GM19351 (cell line): ENCODE measurements around the gene TENM3.

Experiments used
- ATAC-seq: cut with Tn5 transposase; IDR thresholded peaks from one replicate; pipeline ENCODE4 v1.9.1; 2021; ENCODE audit warnings: mild to moderate bottlenecking, moderate library complexity; ENCODE audit not compliant: unreplicated experiment

The TENM3 gene

DNA sequence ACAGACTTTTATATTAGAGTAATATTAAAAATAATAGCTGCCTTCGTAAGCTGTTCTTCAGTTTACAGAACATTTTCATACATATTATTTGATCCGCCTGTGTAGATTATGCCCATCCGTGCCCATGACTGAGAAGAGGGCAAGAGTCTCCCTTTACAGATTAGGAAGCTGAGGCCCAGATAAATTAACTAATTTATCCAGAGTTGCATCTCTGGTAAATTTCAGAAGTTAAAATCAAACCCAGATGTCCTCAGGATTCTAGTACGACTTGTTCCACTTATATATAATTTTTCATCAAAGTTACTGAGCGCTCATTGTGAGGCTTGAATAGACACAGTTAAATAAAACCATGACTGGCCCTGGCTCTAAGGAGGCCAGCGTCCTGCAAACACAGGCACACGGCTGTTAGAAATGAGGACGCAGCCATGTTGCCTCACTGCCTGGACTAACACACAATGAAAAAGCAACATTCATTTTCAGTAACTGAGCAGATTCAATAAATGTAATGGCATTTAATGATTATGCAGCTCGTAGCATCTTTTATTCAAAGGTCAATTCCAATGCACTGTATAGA, 148.0 kb downstream of the TENM3 start:
- ATAC-seq = no peak

DNA sequence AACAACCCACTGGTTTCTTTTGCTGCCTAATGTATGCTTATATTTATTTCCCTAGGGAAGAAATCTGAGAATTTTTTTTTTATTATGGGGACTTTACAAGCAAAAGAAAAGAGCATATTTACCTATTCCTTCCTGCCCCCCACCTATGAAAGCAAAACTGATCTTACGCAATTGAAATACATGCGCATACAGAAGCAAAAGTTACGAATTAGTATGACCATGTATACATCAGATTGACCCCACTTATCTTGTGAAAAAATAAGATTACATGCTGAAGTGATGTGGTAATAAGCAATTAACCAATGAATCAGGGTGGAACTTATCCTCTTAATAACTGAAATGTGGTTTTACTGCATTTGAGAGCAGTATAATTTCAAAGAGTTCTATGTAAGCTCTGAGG, 151.0 kb downstream of the TENM3 start:
- no peak for ATAC-seq

DNA sequence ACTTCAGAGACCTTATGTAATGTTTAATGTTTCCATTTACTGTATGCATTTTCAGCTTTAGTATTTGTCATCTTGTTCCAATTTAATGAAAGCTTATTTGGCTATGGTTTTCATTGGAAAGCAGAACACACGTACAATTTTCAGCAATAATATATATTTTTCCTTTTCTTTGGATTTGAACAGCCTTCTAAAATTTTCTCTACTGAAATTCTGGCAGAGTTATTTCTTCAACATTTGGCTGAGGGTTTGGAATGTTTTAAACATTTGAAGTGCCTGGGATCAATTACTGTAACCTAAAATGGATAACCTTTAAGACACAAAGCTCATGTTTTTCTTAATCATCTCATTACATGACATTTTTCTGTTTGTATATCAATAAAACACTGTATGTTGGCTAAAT, 156.9 kb downstream of the TENM3 start:
- ATAC-seq = no peak

DNA sequence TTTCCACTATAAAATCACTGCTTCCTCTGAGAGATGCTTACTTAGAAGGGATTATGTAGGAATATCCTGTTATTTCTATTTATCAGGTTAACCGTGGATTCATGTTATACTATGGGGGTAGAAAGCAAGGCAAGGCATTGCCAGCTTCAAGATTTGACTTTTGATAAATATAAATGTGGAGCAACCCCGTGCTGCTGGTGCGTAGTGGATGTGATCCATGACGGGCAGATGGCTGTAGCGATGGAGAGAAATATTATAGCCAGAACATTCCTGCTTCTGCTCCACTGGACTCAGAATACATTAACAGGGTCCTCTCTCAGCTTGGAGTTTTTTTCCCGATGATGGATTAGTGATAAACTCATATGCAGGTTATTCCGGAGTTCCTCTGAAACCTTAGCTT, 157.6 kb downstream of the TENM3 start:
- ATAC-seq = no peak

DNA sequence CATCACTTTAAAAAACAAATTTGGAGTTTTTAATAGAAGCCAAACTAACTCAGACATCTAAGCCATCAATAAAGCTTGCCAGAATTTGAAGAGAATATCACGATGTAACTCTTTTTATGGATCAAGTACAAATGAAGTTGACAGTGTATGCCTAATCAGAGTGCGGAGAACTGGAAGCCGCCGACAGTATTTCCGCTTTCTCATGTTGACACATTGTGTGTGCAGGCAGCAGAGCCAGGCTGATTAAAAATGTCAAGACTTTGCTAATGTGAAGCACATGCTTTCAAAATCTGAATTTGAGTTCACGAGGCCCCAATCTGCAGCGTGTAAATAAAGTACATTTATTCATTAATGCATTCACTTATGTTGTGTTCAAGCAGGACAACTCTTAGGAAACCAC, 161.2 kb downstream of the TENM3 start:
- ATAC-seq = no peak

DNA sequence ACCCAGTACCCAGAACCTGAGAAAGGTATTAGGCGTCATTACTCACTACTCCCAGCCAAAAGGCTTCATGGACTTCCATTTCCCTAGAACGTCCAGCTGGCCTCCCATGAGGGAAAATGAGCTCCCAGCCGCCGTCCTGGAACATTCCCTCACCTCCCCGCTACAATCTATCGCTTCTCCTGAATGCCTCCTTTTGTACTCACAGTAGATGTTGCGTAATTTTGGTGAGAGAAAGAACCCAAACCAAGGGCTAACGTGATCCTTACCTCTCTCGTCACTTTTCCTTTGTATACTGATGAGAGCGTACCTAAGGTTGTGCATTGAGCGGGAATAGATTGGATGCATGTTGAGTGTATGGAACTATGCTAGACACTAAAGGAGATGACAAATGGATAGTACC, 161.9 kb downstream of the TENM3 start:
- ATAC-seq = no peak

DNA sequence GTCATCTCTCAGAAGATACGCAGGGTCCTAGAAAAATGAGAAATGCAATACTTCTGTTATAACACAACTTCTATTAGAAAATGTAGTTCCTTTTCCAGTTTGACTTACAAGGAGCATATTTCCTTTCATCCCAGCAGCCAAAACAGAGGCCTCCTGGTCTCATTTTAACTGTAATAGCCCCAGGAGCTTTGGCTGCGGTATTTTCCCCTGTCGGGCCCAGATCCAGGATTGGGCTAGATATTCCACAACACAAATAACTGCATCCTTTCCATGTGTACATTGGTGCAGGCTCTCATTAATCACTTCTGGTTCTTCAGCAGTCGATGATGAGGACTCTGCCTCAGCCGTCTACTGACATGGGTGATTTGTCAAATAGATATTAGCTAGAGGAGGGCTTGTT, 166.1 kb downstream of the TENM3 start:
- ATAC-seq = no peak

DNA sequence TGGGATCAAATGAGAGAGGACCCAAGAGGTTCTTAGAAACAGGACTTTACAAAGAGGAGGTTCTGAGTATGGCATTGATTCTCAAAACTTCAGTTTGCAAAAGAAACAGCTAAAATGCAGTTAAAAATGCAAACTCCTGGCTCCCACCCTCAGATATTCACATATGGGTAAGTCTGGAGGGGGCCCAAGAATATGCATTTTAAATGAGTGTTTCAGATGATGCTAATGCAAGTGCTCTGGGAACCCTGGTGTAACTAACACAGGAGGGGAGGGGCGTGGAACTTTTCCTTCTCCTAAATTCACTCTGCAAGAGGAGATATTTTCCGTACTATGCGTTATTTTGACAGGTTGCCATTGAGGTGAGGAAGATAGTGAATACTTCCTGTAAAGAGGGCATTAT, 168.2 kb downstream of the TENM3 start:
- no peak for ATAC-seq

DNA sequence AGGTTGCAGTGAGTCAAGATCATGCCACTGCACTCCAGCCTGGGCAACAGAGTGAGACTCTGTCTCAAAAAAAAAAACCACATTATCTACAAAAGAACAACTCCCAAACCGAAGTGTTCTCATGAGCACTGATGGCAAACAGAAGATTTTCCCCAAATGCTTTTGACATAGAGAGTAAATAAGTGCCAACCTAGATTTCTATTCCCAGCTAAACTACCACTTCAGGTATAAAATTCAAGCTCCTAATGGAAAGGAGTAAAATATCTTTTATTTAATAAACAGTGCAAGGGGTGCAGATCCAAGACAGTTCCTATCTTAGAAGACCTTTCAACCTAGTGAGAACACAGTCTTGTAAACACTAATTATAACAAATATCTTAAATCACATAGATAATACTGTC, 170.3 kb downstream of the TENM3 start:
- ATAC-seq = no peak

DNA sequence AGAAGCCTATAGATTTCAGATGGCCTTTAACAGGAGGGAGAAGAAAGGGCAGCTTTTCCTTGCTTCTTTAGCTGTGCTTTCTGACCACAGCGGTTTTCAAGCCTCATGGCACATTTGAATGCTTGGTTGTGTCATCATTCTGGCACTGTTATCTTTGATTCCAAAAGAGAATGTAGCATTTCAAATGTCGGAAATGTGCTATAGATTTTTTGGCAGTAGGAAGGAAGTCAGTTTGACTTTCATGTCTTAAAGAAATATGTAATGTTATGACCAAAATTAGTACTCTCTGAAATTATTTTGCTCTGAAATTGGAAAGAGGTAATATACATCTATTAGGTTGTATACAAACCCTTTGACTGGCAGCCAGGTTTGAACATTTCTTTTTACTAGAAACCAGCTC, 171.9 kb downstream of the TENM3 start:
- no peak for ATAC-seq

DNA sequence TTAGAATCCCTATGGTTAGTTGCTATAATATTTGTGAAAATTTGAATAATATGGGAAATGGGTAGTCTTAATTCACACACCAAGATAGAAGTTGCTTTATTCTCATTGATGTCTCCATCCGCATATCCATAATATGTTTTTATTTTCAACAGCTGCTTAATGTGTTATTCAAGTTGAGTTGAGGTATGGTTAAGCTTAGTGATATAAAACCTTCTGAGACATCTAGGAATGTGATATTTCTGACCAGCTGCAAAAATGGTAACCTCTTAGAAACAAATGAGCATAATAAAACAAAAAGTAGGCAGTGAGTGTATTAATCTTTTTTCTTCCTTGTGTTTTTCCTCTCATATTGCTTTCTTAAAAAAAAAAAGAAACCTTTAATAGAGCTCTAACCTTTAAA, 172.9 kb downstream of the TENM3 start:
- no peak for ATAC-seq

DNA sequence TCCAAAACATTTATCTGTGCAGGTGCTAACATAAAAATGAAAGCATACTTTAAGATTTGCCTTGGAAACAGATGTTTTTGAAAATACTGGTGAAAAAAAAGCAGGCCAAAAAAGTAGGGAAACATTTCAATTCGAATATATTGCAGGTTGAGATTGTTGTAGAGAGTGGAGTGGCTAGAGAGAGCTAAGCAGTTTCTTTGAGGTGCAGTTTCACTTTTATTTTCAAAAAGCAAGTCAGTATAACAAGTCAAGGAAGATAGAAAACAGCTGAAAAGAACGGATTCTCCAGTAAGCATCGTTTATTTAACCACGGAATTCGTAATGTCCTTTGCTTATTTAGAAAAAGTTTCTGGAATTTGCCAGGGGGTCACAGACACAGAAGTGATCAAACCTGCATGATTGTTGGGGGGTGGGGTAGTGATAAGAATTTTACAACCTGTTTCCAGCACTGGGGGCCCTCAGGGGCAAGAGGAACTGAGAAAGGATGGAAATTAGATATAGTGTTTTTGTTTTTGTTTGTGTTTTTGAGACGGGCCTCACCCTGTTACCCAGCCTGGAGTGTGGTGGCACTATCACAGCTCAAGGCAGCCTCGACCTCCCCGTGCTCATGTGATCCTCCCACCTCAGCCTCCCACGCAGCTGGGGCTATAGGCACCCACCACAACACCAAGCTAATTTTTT, 175.0 kb downstream of the TENM3 start:
- ATAC-seq = no peak

DNA sequence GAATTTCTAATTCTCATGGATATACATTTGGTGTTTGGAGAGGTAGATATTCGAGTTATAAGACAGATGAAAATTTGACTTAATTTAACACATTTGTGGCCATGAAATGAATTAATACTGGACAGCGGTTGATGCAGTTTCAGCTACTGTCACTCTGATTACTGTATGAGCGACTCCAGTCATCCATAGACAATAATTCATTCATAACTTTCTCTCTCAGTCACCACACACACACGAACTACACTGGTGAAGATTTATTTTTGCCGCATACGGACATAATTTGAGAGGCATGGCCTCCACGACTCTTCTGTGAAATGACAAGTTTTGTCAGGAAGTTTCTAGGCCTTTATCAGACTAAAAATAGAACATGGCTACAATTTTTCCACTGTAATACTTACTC, 177.0 kb downstream of the TENM3 start:
- ATAC-seq = no peak

DNA sequence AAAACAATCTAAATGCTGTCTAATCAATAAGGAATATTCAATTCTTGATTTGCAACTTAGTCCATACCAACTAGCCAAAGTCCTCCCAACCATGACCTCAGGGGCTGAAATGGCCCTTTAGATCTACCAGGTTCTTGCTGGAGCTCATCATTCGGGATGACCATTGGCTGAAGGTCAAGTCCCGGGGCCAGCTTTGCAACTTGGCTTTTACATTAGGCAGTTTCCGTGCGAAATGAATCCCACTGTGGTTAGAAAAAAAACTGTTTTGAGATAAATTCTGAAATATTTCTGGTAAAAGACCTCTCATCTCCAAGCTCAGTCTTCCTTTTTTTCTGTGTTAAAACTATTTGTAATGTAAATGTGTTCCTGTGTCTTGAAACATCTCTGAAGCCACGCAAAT, 178.6 kb downstream of the TENM3 start:
- ATAC-seq = no peak

DNA sequence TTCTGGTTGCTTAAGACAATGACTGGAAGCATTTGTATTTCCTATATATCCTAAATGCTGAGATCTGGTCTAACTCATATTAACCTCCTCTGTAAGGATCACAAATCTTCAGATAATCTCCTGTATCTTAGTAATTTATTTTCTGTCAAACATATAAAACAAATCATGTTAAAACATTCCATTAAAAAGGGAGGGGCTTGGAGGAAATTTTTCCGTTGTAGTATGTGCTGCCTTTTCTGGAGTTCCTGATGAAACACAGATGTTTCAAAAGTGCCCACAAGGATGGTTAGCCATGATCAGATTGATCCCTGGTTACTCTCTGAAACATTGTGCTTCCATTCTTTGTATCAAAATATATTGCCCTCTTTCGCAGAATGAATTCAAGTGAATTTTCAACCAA, 182.1 kb downstream of the TENM3 start:
- ATAC-seq = no peak

DNA sequence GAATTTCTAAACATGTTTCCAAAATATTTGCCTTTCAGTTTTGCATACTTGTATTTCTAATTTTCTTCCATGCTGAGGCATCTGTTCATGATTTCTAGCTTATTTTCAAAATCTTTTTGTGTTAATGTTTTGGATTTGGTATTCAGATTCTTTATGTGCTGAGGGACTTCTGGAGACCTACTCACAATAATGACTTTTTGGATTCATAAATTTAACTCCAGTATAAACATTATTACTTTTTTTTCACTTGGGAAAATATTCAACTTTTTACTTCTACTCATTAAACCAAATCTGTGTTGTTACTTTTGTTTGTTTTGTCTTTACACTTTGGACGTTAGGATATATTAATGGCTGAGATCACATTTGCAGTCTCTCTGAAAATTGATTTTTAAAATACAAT, 183.7 kb downstream of the TENM3 start:
- no peak for ATAC-seq

DNA sequence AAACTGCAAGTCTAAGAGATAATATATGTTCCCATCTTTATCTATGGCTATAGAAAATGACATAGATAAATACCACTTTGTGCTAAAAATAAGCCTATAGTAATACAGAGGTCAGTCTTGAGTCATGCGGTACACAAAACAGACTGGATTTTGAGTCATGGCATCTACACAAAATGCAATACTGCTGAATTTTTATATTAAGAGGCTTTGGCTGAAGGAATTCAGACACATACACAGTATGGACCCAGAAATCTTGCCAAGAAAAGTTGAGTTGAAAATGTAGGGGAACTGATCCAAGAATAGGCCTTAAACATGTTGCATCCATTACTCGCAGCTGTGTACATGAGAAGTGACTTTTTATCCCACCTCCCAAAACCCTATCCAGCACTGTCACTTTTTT, 184.4 kb downstream of the TENM3 start:
- ATAC-seq = no peak

DNA sequence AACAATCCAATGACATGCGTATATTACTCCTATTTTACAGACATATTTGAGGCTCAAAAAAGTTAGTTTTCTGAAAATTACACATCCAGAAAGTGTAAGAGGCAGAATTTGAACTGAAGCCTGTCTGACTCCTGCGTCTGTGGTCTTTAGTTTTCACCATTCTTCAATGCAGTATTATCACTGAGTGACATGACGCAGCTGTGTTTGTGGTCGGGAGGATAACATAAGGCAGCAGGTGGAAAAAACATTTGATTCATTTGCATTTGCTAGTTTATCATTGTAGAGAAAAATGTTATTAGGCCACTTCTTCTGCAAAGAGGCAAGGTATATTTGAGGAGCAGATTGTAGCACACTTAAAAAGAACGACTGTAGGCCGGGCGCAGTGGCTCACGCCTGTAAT, 186.7 kb downstream of the TENM3 start:
- no peak for ATAC-seq

DNA sequence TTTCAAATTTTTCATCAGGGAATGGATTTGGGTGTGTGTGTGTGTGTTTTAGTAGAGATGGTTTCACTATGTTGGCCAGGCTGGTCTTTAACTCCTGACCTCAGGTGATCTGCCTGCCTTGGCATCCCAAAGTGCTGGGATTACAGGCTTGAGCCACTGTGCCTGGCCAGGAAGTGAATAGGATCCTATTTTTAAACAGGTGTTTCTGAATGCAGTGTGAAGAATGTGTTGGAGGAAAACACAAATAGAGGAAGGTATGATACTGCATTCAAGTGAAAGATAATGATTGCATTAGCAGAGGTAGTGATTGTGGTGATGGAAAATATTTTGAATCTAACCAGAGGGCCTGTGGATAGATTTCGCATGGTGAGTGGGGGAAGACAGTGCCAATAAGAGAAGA, 189.6 kb downstream of the TENM3 start:
- no peak for ATAC-seq

DNA sequence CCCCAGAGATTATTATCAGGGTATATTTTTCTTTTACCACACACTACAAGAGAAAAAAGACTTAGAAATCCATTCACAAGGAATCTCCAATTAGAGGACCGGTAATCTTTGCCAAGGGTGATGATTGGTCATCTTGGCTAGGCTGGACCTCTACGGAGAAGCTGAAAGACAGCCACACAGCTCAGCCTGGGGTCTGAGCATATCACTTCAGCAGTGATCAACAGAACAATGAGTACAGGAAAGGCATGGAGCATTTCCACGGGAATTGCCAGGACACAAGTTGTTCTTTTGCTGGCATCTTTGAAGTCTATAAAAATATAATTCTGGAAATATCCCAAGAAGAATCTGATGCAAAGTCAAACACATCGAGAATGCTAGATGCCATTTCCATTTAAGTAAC, 191.5 kb downstream of the TENM3 start:
- ATAC-seq = no peak

DNA sequence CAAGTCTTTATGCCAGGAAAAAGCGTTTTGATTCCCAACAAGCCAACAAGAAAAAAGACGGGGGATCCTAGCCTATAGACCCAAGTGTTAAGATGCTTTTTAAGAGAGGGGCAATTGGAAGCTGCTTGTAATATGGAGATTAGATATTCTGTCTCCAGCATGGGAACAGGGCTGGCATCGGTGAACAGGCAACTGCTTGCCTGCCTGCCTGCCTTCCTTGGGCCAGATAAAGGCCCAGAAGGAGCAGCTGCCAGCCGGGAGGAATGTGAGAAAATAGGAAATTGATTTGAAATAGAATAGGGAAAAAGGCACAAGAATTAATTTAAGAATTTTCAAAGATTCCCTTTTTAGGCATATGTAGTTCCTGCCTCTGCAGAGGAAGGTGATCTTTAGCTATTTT, 192.2 kb downstream of the TENM3 start:
- no peak for ATAC-seq

DNA sequence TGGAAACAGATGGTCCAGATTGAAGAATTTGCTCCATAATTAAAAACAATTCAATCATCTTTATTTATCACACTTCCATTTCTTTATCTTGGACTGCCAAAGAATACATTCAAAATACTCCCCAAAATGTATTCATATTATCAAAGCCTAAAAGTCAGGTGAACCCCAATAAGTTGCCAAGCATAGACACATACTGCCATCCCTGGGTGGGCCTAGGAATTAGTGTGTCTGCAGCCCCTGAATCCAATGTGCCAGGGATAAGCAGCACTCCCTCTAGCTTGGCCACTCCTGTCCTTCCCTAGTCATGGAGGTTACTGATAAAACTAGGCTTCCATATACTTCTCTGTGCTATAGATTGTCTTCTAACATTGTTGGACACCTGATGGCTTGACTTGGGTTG, 199.9 kb downstream of the TENM3 start:
- ATAC-seq = no peak

DNA sequence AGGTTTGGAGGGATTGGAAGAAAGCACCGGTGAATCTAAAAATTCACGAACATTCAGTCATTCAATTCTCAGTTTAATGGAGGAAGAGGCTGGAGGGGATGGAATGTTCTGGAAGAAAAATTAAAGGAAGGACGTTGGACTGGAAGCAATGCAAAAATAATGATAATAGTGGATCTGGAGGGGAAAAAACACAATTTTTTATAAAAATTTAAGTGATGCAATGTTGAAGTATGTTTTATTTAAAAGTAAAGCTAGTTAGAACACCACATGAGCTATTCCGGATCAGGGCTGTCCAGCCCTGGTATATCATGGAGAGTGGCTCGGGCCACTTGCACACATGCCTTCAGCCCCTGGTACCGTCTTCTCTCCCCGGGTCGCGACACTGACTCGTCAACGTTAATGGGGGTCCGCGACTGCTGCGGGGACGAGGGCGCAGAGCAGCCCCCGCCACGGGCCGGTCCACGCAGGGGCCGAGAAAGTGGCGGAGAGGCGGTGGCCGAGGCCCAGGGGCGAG, 204.6 kb downstream of the TENM3 start:
- no peak for ATAC-seq
